K562 (cell line): ENCODE results near the gene CFAP251. TPM values are rescaled to one million over a fixed set of nuclear protein-coding genes. Genes with fewer than 3 reads are reported as not detected.

Experiments
- CAMTA2 ChIP-seq: fragments of 250-450 bp; sonication (Bioruptor Pico); conservative IDR thresholded peaks from 2 replicates; pipeline ENCODE4 v1.5.1; 2022
- CBFA2T2 ChIP-seq: fragments of 450-650 bp; conservative IDR thresholded peaks from 2 replicates; pipeline ENCODE4 v1.6.1; 2017; ENCODE audit warnings: mild to moderate bottlenecking
- FIP1L1 ChIP-seq: fragments of 200-400 bp; formaldehyde crosslinking; IDR thresholded peaks from 2 replicates; pipeline ENCODE4 v1.6.1; 2018; ENCODE audit warnings: mild to moderate bottlenecking, low read depth, low read length; ENCODE audit not compliant: poor library complexity, severe bottlenecking
- FOXA3 ChIP-seq, 2 experiments: fragments of 450-650 bp in 1 of 2; sonication (generic) in 1 of 2; formaldehyde crosslinking; IDR thresholded peaks in 1 of 2; conservative IDR thresholded peaks in 1 of 2; 2 replicates each; pipeline versions ENCODE4 v1.4.0 to v1.8.0; 2020 to 2022; ENCODE audit warnings: mild to moderate bottlenecking in 2 of 2, missing genetic modification reagents in 1 of 2
- FOXP1 ChIP-seq: sonication (generic); formaldehyde crosslinking; IDR thresholded peaks from 2 replicates; pipeline ENCODE4 v1.8.0; 2022; ENCODE audit warnings: mild to moderate bottlenecking, missing genetic modification reagents
- MTA2 ChIP-seq: fragments of 450-650 bp; IDR thresholded peaks from 2 replicates; pipeline ENCODE4 v1.6.1; 2016; ENCODE audit warnings: low read depth
- MYC ChIP-seq, 2 experiments: fragments of 250-450 bp in 1 of 2; sonication (Bioruptor Pico) in 1 of 2; IDR thresholded peaks; 2 replicates each; pipeline versions ENCODE4 v1.5.1 to v1.6.1; 2012 to 2021; ENCODE audit warnings: low read depth in 2 of 2, borderline replicate concordance in 1 of 2, improper control_type of control experiment in 1 of 2, low read length in 1 of 2, mild to moderate bottlenecking in 1 of 2, moderate library complexity in 1 of 2
- PTRF ChIP-seq: fragments of 450-650 bp; IDR thresholded peaks from 2 replicates; pipeline ENCODE4 v1.6.1; 2016; ENCODE audit warnings: mild to moderate bottlenecking, missing genetic modification characterization, missing compliant biosample characterization
- RFX1 ChIP-seq: fragments of 450-650 bp; IDR thresholded peaks from 2 replicates; pipeline ENCODE4 v1.6.1; 2016; ENCODE audit warnings: mild to moderate bottlenecking, moderate library complexity
- RHOXF2B ChIP-seq: fragments of 250-450 bp; sonication (Bioruptor Pico); conservative IDR thresholded peaks from 2 replicates; pipeline ENCODE4 v1.5.1; 2021
- SETDB1 ChIP-seq: IDR thresholded peaks from one replicate; pipeline ENCODE4 v1.6.1; 2012; ENCODE audit warnings: low read length, control low read depth, inconsistent platforms
- TBL1XR1 ChIP-seq, 2 experiments: IDR thresholded peaks; 2 replicates each; pipeline ENCODE4 v1.6.1; 2012; ENCODE audit warnings: improper control_type of control experiment in 2 of 2, low read length in 2 of 2, mild to moderate bottlenecking in 1 of 2
- TFAM ChIP-seq: fragments of 250-450 bp; sonication (Bioruptor Pico); conservative IDR thresholded peaks from 2 replicates; pipeline ENCODE4 v1.5.0; 2021; ENCODE audit warnings: mild to moderate bottlenecking, moderate library complexity
- ZBTB8A ChIP-seq: fragments of 450-650 bp; IDR thresholded peaks from 2 replicates; pipeline ENCODE4 v1.6.1; 2018; ENCODE audit warnings: mild to moderate bottlenecking, moderate library complexity; ENCODE audit not compliant: partially characterized antibody
- ZNF436 ChIP-seq: fragments of 250-450, 450-650 bp; sonication (Bioruptor Pico); formaldehyde crosslinking; IDR thresholded peaks from 2 replicates; pipeline ENCODE4 v1.7.0; 2020; ENCODE audit warnings: mild to moderate bottlenecking
- polyA plus RNA-seq, 8 experiments: library from polyadenylated mRNA; depleted of rRNA in 4 of 8; stranded (reverse) in 5 of 8; unstranded in 3 of 8; fragments of >200 nt; fragmentation: Nextera tagmentation in 2 of 8; fragmentation: Illumina TruSeq in 1 of 8; extraction: Ambion mirVana in 2 of 8; extraction: Trizol in 1 of 8; gene quantifications; 2 replicates each; pipeline versions ENCODE4 v1.2.1 to v1.2.3, GENCODE V29; 2011 to 2014; ENCODE audit warnings: inconsistent platforms in 1 of 8, missing spikeins in 1 of 8
- total RNA-seq, 7 experiments: library from RNA; depleted of rRNA in 6 of 7; stranded (reverse); fragments of >200 nt in 6 of 7; fragmentation: Illumina TruSeq in 2 of 7; extraction: Trizol in 2 of 7; gene quantifications; 2 replicates each; pipeline versions ENCODE4 v1.2.1 to v1.2.3, GENCODE V29; 2011 to 2021; ENCODE audit warnings: low replicate concordance in 1 of 7
- TF ChIP-seq, protein P1 (sequence below), 2 experiments: IDR thresholded peaks in 1 of 2; conservative IDR thresholded peaks in 1 of 2; 2 replicates each; pipeline ENCODE4 v1.6.1; 2016; ENCODE audit warnings: low read depth in 2 of 2, mild to moderate bottlenecking in 1 of 2, missing compliant biosample characterization in 1 of 2, missing genetic modification characterization in 1 of 2, moderate library complexity in 1 of 2
- TF ChIP-seq, protein P2 (sequence below): fragments of 450-650 bp; formaldehyde crosslinking; IDR thresholded peaks from 2 replicates; pipeline ENCODE4 v1.4.0; 2020; ENCODE audit warnings: mild to moderate bottlenecking, moderate library complexity
- TF ChIP-seq, protein P3 (sequence below), 2 experiments: fragments of 200-800 bp in 1 of 2; sonication (Bioruptor generic) in 1 of 2; sonication (generic) in 1 of 2; formaldehyde crosslinking in 1 of 2; IDR thresholded peaks in 1 of 2; conservative IDR thresholded peaks in 1 of 2; 2 replicates each; pipeline versions ENCODE4 v1.5.0 to v1.6.1; 2016 to 2020; ENCODE audit warnings: missing compliant biosample characterization in 1 of 2, missing genetic modification characterization in 1 of 2, missing genetic modification reagents in 1 of 2
- TF ChIP-seq, protein P4 (sequence below): fragments of 450-650 bp; IDR thresholded peaks from 2 replicates; pipeline ENCODE4 v1.6.1; 2017; ENCODE audit warnings: mild to moderate bottlenecking, moderate library complexity

CFAP251 gene
- total and polyA plus RNA-seq, 9 of the 15 experiments (the other 6 are each of a cell fraction or from before 2014, with no cell fraction given) = 16.6 to 31.0 (median 19.1) TPM

DNA sequence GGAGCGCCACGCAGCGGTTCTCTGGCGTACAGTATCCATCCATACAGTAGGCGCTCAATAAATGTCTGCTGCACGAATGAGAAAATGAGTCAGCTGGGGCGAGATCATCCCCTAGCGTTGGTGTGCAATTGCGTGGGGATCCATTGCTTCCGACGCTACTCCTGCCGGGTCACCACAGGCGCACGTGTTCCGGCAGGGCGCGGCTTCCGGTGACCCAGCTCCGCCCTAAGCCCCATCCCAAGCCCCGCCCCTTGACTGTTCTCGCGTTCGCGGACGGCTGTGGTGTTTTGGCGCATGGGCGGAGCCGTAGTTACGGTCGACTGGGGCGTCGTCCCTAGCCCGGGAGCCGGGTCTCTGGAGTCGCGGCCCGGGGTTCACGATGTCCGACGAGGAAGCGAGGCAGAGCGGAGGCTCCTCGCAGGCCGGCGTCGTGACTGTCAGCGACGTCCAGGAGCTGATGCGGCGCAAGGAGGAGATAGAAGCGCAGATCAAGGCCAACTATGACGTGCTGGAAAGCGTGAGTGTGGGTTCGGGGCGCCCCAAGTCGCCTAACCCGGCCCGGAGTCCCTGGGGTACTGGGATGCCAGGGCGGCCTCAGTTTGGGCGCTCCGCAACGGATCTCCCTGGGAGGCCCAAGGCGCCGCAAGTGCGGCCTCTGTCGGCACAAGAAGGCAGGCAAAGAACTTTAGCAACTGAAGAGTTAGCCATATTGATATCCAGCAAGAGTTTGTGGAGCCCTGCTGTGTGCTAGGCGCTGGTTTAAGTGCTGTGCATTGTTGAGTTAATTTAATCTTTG lies 29.7 kb upstream of the CFAP251 start, which contains the start of gene PSMD9 (continued):
- TF ChIP-seq ZBTB8A (no peak), TFAM (CRISPR knock-in tag) (no peak), CAMTA2 (CRISPR knock-in tag) (no peak), RHOXF2B (no peak; the same call in 1 of the 2 replicates), RFX1 (no peak), PTRF (tag) (no peak), CBFA2T2 (peak; percentile 44; the same call in 1 of the 2 replicates), MYC (IDR thresholded peaks at IDR 0.05; ENCODE audit: low read depth, low read length) (peak; percentile 100), MYC (CRISPR knock-in tag; IDR thresholded peaks at IDR 0.05; ENCODE audit: borderline replicate concordance, low read depth) (peak; percentile 94), SETDB1 (peak; percentile 41), MTA2 (peak; percentile 72), ZNF436 (CRISPR knock-in tag) (no peak), TBL1XR1 (IDR thresholded peaks at IDR 0.05; ENCODE audit: low read length in 2 of 2) (peak; percentile 25 to 67; a peak in 3 of 4 replicates), FOXP1 (CRISPR knock-in tag) (peak; percentile 92), FIP1L1 (peak; percentile 58), FOXA3 (CRISPR knock-in tag; conservative IDR thresholded peaks at IDR 0.05 in 1 of 2, IDR thresholded peaks at IDR 0.05 in 1 of 2) (0 out of 4 replicates have a peak, but pooled peaks of 1 of the 2 experiments have one; percentile 3)
- TF ChIP-seq, protein P1, sequence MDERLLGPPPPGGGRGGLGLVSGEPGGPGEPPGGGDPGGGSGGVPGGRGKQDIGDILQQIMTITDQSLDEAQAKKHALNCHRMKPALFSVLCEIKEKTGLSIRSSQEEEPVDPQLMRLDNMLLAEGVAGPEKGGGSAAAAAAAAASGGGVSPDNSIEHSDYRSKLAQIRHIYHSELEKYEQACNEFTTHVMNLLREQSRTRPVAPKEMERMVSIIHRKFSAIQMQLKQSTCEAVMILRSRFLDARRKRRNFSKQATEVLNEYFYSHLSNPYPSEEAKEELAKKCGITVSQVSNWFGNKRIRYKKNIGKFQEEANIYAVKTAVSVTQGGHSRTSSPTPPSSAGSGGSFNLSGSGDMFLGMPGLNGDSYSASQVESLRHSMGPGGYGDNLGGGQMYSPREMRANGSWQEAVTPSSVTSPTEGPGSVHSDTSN (CRISPR knock-in tag; IDR thresholded peaks at IDR 0.05; ENCODE audit: low read depth) = no peak
- TF ChIP-seq, protein P1 (tag; conservative IDR thresholded peaks at IDR 0.05; ENCODE audit: low read depth) = no peak
- TF ChIP-seq, protein P2, sequence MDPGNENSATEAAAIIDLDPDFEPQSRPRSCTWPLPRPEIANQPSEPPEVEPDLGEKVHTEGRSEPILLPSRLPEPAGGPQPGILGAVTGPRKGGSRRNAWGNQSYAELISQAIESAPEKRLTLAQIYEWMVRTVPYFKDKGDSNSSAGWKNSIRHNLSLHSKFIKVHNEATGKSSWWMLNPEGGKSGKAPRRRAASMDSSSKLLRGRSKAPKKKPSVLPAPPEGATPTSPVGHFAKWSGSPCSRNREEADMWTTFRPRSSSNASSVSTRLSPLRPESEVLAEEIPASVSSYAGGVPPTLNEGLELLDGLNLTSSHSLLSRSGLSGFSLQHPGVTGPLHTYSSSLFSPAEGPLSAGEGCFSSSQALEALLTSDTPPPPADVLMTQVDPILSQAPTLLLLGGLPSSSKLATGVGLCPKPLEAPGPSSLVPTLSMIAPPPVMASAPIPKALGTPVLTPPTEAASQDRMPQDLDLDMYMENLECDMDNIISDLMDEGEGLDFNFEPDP (CRISPR knock-in tag) = no peak
- TF ChIP-seq, protein P3, sequence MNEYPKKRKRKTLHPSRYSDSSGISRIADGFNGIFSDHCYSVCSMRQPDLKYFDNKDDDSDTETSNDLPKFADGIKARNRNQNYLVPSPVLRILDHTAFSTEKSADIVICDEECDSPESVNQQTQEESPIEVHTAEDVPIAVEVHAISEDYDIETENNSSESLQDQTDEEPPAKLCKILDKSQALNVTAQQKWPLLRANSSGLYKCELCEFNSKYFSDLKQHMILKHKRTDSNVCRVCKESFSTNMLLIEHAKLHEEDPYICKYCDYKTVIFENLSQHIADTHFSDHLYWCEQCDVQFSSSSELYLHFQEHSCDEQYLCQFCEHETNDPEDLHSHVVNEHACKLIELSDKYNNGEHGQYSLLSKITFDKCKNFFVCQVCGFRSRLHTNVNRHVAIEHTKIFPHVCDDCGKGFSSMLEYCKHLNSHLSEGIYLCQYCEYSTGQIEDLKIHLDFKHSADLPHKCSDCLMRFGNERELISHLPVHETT (CRISPR knock-in tag; conservative IDR thresholded peaks at IDR 0.05 in 1 of 2, IDR thresholded peaks at IDR 0.05 in 1 of 2) = peak in 1 of 2 experiments; percentile 87; a peak in 2 of 4 replicates
- TF ChIP-seq, protein P4, sequence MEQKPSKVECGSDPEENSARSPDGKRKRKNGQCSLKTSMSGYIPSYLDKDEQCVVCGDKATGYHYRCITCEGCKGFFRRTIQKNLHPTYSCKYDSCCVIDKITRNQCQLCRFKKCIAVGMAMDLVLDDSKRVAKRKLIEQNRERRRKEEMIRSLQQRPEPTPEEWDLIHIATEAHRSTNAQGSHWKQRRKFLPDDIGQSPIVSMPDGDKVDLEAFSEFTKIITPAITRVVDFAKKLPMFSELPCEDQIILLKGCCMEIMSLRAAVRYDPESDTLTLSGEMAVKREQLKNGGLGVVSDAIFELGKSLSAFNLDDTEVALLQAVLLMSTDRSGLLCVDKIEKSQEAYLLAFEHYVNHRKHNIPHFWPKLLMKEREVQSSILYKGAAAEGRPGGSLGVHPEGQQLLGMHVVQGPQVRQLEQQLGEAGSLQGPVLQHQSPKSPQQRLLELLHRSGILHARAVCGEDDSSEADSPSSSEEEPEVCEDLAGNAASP = no peak
